ENCODE data around the gene INHA. TPM values are rescaled to one million over a fixed set of nuclear protein-coding genes. Genes with fewer than 3 reads are reported as not detected.

Gene INHA
- total RNA-seq, 1 donor from 2014 or later: not detected

GRCh38 chr2:219611306-219611705 is 39.2 kb downstream of the INHA start:
- no peak for DNase-seq (ENCODE audit: low spot score)

GRCh38 chr2:219611866-219612576 is 39.9 kb downstream of the INHA start:
- DNase-seq (ENCODE audit: low spot score): no peak

GRCh38 chr2:219612577-219613286 is 40.6 kb downstream of the INHA start:
- DNase-seq (ENCODE audit: low spot score): no peak

GRCh38 chr2:219613461-219614070 is 41.5 kb downstream of the INHA start:
- DNase-seq (ENCODE audit: low spot score): no peak

GRCh38 chr2:219614076-219614860 is 42.2 kb downstream of the INHA start:
- DNase-seq (ENCODE audit: low spot score): no peak

GRCh38 chr2:219615036-219615435 is 42.9 kb downstream of the INHA start:
- DNase-seq (ENCODE audit: low spot score): no peak

- no peak for DNase-seq (ENCODE audit: low spot score)
These were observed 43.8 kb downstream of the INHA start for GRCh38 chr2:219615894-219616293.

- DNase-seq (ENCODE audit: low spot score): no peak
These were observed 44.4 kb downstream of the INHA start for GRCh38 chr2:219616550-219616949.

- no peak for DNase-seq (ENCODE audit: low spot score)
These were observed 46.6 kb downstream of the INHA start for GRCh38 chr2:219618733-219619122.

GRCh38 chr2:219619235-219619634 is 47.1 kb downstream of the INHA start:
- DNase-seq (ENCODE audit: low spot score): no peak

GRCh38 chr2:219620546-219620945 is 48.4 kb downstream of the INHA start:
- no peak for DNase-seq (ENCODE audit: low spot score)

- DNase-seq (ENCODE audit: low spot score): no peak
These were observed 49.8 kb downstream of the INHA start for GRCh38 chr2:219621935-219622334.

GRCh38 chr2:219622472-219622871 is 50.4 kb downstream of the INHA start:
- no peak for DNase-seq (ENCODE audit: low spot score)

GRCh38 chr2:219624565-219624964 is 52.5 kb downstream of the INHA start:
- no peak for DNase-seq (ENCODE audit: low spot score)

- no peak for DNase-seq (ENCODE audit: low spot score)
These were observed 53.1 kb downstream of the INHA start for GRCh38 chr2:219625179-219625578.

Other genes starting within 250 kb of the INHA start
- gene RESP18, start 239.6 kb upstream of the INHA start, total RNA-seq (ENCODE audit: insufficient read depth, low replicate concordance): not detected
- gene DNPEP, start 184.4 kb upstream of the INHA start, total RNA-seq (ENCODE audit: insufficient read depth, low replicate concordance): 26.0 TPM
- 2,247 TPM for gene DES, start 153.9 kb upstream of the INHA start, total RNA-seq (ENCODE audit: insufficient read depth, low replicate concordance)
- gene SPEG, start 137.5 kb upstream of the INHA start, total RNA-seq (ENCODE audit: insufficient read depth, low replicate concordance): 61.9 TPM
- 44.1 TPM for gene GMPPA, start 73.4 kb upstream of the INHA start, total RNA-seq (ENCODE audit: insufficient read depth, low replicate concordance)
- 0.96 TPM for gene ASIC4, start 57.8 kb upstream of the INHA start, total RNA-seq (ENCODE audit: insufficient read depth, low replicate concordance)
- gene CHPF, start 28.5 kb upstream of the INHA start, total RNA-seq (ENCODE audit: insufficient read depth, low replicate concordance): 132 TPM
- 2.2 TPM for gene TMEM198, start 28.3 kb upstream of the INHA start, total RNA-seq (ENCODE audit: insufficient read depth, low replicate concordance)
- gene OBSL1, start 771 bp upstream of the INHA start, total RNA-seq (ENCODE audit: insufficient read depth, low replicate concordance): 66.2 TPM
- 3.6 TPM for gene STK11IP, start 25.5 kb downstream of the INHA start, total RNA-seq (ENCODE audit: insufficient read depth, low replicate concordance)
- 1.7 TPM for gene SLC4A3, start 55.3 kb downstream of the INHA start, total RNA-seq (ENCODE audit: insufficient read depth, low replicate concordance)